ENCODE measurements around the gene CDYL2.

CDYL2 gene

DNA sequence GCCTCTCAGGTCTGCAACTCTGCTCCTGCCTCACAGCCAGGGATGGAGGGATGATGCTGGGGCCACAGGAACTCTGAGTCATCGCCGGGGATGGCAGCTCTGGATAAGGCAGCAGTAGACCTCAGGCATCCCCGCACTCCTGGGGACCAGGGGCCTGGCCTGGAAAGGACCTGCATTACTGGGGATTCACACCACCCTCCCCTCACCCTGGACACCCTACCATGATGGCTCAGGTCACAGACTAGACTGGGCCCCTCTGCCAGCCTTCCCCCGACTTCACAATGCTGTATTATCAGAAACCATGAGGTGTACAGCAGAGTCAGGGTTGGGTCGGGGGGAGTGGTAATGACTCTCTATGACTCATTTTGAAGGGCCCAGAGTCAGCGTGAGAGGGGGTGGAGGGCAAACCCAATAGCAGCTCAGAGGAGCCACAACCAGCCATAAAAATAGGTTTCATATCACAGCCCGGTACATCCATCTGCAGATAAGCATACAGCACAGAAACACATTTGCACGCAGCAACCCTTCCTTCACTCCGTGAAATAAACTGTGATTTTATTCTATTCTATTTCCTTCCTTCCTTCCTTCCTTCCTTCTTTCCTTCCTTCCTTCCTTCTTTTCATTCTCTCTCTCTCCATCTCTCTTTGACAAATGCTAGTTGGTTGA lies 234.8 kb downstream of the CDYL2 start:
- Histone ChIP-seq H3K27ac (no peak overlapping the region), H3K4me3 (no peak overlapping the region)
- TF ChIP-seq, protein P1, sequence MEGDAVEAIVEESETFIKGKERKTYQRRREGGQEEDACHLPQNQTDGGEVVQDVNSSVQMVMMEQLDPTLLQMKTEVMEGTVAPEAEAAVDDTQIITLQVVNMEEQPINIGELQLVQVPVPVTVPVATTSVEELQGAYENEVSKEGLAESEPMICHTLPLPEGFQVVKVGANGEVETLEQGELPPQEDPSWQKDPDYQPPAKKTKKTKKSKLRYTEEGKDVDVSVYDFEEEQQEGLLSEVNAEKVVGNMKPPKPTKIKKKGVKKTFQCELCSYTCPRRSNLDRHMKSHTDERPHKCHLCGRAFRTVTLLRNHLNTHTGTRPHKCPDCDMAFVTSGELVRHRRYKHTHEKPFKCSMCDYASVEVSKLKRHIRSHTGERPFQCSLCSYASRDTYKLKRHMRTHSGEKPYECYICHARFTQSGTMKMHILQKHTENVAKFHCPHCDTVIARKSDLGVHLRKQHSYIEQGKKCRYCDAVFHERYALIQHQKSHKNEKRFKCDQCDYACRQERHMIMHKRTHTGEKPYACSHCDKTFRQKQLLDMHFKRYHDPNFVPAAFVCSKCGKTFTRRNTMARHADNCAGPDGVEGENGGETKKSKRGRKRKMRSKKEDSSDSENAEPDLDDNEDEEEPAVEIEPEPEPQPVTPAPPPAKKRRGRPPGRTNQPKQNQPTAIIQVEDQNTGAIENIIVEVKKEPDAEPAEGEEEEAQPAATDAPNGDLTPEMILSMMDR (IDR thresholded peaks at IDR 0.05): no peak
- no peak for DNase-seq (ENCODE audit: low spot score)

DNA sequence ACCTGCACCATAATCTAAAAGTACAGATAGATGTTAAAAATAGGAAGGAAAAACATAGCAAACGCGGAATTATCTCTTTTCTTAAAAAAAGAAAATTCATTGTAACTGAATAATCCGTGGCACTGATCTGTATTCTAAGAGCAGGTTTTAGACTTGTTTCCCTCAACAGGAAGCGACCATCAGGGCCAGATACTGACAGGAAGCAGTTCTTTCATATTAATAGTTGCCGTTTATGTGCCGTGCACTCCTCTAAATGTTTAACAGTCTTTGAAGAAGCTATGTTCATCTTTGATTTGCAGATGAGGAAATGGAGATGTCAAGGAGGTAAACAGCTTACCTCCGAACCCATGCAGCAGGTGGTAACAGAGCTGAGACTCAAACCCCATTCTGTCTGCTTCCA lies 240.0 kb downstream of the CDYL2 start:
- no peak for DNase-seq (ENCODE audit: low spot score)
- TF ChIP-seq, protein P1 (IDR thresholded peaks at IDR 0.05): no peak
- Histone ChIP-seq H3K27ac (no peak overlapping the region), H3K4me3 (no peak overlapping the region)

DNA sequence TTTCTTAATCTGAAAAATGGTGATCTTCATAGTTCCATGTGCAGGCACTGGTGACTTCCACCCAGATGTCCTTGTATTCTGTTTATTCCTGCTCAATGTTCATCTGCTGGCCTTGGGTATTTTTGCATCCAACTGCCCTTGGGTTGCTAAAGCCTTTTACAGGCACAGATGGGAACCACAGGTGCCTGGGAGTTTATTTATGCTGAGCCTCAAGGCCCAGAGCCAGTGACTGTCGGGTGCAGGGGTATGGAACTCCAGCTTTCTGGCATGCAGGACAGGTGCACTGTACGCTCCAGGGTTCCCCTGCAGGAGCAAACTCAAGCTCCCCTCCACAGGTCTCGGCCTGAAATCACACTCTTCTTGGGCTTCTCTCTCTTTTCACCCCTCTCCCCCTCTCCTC lies 241.3 kb downstream of the CDYL2 start:
- H3K27ac ChIP-seq: no peak overlapping the region
- H3K4me3 ChIP-seq: no peak overlapping the region
- TF ChIP-seq, protein P1 (IDR thresholded peaks at IDR 0.05): no peak
- DNase-seq (ENCODE audit: low spot score): no peak

DNA sequence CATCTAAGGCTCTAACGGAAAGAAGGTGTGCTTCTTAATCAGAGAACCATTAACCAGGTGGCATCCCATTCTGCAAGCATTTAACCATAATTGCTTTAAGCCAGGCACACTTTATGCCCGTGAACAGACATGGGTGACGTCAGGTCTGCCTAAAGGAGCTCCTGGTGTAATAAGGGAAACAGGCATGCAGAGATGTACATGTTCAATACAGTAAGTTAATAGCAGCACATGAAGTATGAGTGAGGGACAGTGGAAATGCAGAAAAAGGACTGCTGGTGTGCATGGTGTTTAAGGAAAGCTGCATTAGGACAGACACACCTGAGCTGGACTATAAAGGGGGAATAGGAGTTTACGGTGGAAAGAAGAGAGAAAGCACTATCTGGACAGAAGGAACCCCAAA lies 245.0 kb downstream of the CDYL2 start:
- DNase-seq (ENCODE audit: low spot score): no peak
- H3K4me3 ChIP-seq: no peak overlapping the region
- no peak overlapping the region for H3K27ac ChIP-seq
- TF ChIP-seq, protein P1 (IDR thresholded peaks at IDR 0.05): no peak

DNA sequence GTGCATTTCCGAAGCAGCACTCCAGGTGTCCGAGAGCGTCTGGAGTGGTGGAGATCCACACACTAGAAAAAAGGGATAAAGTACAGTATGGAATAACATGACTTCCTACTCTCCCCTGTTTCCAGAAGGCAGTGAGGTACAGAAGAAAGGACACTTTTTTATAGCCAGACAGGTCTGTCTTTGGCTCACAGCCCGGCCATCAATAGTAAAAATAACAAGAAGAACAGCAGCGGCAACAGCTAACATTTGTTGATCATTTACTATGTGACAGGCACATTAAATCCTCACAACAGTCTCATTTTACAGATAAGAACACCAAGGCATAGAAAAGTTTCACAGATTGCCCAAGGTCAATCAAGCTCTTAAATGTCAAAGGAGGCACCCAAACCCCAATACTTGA lies 247.4 kb downstream of the CDYL2 start:
- H3K27ac ChIP-seq: no peak overlapping the region
- TF ChIP-seq, protein P1 (IDR thresholded peaks at IDR 0.05): no peak
- DNase-seq (ENCODE audit: low spot score): no peak
- no peak overlapping the region for H3K4me3 ChIP-seq

DNA sequence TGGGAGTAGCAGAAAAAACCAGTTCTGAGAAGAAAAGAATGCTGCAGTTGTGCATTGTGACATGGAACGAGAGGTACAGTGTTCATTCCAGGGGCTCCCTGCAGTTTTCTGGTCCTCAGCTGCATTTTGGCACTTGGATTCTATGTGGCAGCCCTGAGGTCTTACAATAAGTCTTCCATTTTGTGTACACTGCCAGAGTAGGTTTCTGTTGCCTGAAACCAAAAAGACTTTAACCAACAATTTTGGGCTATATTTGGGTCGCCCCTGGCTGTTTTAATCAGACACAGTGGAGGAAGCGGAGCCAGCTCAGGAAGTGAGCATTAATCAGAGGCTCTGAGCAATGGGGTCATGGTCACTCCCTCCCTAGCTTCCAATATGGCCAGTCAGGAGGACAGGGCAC lies 247.9 kb downstream of the CDYL2 start:
- TF ChIP-seq, protein P1 (IDR thresholded peaks at IDR 0.05): no peak
- Histone ChIP-seq H3K27ac (no peak overlapping the region), H3K4me3 (no peak overlapping the region)
- DNase-seq (ENCODE audit: low spot score): no peak

DNA sequence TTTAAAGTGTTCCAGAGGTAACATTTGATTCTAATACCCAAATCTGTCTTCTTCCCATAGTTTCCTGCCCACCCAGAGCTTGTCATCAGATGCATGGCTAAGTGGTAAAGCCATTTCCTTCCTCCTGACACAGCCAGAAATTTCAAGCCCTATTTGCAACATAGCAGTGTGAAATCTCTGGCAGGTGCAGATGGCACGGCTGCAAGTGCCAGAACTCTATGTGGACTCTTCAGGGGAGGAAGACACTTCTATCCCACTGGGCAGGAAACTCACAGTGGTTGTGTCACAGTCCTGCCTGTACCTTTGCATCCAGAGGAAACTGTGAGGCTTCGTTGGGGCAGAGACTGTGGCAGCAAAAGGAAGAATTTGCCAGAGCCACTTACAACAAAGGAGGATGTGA lies 250.4 kb downstream of the CDYL2 start:
- Histone ChIP-seq H3K4me3 (no peak overlapping the region), H3K27ac (no peak overlapping the region)
- TF ChIP-seq, protein P1 (IDR thresholded peaks at IDR 0.05): no peak
- DNase-seq (ENCODE audit: low spot score): no peak
